ENCODE results near the gene PALM3.

Gene PALM3

DNA sequence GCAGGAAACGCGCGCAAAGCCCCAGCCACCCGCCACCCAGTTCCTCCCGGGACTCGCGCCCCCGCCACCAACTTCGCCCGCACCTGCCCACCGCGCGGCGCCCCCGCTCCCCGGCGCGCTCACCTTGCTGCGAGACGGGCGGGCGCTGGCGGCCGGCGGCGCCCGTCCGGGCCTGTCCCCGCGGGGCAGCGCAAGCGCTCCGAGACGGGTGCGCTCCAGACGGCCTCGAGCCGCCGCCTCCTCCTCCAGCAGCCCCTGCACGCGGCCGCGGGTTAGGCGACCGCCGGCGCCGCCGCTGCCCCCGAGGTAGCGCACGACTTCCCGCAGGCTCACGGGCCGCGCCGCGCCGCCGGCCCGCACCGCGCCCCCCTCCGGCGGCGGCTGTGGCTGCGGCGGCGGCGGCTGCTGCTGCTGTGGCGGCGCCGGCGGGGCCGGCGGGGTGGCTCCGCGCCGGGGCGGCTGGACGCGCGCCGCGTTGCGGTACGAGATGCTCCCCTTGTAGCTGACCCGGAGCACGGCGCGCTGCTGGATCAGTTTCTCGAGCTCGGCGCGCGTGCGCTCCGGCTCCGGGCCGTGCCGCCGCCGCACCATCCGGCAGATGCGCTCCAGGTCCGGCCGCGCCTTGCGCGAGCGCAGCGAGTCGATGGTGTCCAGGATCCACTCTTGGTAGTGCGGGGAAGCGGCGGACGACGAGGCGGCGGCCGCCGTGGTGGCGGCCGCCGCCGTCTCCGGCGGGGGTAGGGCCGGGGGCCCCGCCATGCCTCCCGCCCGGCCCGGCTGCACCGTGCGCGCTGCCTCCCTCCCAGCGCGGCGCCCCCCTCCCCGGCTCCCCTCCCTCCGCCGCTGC lies 28.0 kb upstream of the PALM3 start:
- DNase-seq = peak; percentile 71

DNA sequence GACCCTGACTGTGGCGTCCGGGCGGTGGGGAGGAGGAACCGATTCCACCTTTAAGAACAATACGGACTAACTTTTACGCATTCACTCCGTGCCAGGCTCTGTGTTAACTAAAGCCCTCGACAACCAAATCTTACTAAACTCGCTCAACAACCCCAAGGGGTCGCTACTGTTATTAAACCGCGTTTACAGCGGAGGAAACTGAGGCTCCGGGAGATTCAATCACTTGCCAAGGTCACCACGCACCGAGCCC lies 27.5 kb upstream of the PALM3 start:
- DNase-seq = no peak

DNA sequence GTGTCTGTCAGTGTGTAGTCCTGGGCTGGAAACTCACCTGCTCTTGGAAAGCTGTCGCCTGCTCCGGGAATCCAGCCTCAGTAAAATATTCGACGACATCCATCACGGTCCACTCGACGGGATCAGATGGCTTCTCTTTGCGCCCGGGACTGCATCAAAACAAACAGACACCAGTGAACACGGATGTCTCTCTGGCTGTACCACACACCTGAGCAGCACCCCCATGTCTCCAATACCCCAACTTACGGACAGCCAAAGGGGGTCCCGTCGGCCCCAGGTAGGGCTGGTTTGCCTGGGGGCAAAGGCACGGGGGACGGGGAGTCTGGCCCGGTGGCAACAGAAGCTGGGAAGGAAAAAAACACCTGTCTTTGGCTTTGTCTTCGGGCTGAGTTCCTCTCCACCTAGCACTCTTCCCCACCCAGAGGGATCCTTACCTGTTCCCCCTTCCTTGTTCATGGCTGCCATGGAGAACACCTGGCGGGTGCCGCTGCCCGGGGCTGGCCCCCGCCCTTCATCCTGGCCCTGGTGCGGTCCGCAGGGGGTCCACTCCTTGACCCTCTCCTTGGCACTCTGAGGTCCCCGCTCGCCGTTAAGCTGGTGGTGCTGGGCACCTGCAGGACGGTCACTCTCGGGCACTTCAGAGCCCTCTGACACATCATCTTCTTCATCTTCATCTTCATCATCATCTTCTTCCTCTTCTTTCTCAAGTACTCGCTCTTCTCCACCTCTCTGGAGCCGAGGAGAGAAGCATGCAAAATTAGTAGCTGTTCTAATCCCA lies 26.9 kb upstream of the PALM3 start:
- DNase-seq = no peak

DNA sequence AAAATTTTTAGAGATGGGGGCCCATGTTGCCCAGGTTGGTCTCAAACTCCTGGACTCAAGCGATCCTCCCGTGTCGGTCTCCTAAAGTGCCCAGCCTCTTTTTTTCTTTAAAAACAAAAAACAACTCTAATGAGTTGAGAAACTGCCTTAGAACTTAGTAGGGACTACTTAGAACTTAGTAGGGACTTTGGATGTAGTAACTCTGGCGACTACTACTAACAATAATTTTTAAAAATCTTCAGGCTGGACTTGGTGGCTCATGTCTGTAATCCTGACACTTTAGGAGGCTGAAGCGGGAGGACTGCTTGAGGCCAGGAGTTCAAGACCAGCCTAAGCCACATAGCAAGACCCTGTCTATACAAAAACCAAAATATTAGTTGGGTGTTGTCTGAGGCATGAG lies 24.2 kb upstream of the PALM3 start:
- DNase-seq = no peak

DNA sequence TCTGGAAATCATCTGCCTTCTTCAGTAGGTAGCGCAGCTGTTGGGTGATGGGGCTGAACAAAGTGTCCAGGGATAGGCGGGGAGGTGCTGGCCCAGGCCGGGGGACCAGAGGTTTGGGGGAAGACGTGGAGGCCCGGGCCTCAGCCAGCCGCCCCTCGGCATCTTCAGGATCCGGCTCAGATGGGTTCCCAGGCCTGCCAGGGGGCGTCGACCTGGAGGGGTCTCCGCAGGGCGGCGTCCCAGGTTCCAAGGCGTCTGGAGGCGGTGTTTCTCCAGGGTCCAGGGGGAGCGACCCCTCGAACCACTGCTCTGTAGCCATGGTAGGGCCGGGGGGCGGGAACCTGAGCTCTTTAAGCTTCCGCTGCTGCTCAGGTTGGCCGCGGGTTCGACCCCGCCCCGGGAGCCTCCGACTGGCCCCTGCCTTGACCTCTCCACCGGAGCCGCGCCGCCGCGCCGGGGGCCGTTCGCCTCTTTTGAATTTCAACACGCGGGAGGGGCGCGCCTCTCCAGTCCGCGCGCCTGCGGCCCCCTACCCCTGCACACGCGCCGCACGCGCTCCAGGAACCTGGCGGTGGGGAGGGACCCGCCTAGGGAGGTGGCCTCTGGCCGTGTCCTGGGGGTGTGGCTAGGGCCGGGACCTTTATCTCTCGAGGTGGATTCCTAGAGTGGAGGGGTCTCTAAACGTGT lies 23.6 kb upstream of the PALM3 start, which contains the start of gene C19orf67:
TSS of gene C19orf67 (minus strand) at position 475 of the 687 bp plus-strand sequence. CDS start at position 319, 156 bp downstream.
- no peak for DNase-seq

DNA sequence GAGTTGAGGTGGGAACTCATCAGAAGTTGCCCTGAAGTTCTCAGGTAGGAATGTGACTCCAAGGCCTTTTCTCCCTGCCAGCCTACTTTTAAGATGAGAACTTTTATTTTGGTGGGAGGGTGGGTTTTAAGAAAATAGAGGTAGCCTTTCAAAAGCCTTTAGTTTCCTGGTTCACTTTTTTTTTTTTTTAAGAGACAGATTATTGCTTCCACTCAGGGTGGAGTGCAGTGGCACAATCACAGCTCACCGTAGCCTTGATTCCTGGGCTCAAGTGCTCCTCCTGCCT lies 20.7 kb upstream of the PALM3 start:
- DNase-seq = no peak

DNA sequence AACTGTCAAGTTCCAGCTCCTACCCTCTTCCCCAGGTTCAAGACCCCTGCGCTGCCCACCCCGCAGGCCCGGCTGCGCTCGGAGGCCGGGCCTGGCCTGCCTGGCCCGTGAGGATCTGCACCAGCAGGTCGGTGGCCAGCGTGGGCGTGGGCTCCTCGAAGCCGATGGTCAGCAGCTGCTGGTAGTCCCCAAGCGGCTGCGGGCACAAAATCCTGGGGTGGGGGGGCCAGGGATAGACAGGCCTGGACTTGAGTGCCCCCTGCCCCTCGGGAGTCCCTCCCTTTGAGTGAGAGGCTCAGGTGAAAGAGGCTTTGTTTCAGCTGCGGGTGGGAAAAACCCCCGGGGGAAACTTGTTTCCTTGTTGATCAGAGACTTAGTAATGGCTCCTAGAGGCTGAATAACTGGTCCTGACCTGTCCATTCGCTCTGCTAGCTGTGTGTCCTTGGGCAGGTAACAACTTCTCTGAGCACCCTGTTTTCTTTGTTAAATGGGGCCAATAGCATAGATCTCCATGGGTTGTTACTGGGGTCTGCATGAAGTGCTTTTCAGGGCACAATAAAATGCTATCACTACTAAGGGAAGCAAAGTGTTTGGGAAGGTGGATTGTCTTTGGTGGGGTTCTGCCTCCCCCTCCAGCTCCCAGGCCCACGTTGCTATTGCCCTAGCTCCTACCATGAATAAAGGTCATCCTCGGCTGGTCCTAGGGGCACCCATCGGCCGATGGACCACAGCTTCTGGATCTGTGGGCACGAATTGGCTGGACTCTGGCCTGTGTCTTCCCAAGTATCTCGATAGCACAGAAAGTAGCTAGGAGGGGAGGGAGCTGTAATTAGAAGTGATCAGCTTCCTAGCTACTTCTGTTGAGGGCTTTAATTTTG lies 20.2 kb upstream of the PALM3 start:
- peak; percentile 72 for DNase-seq

DNA sequence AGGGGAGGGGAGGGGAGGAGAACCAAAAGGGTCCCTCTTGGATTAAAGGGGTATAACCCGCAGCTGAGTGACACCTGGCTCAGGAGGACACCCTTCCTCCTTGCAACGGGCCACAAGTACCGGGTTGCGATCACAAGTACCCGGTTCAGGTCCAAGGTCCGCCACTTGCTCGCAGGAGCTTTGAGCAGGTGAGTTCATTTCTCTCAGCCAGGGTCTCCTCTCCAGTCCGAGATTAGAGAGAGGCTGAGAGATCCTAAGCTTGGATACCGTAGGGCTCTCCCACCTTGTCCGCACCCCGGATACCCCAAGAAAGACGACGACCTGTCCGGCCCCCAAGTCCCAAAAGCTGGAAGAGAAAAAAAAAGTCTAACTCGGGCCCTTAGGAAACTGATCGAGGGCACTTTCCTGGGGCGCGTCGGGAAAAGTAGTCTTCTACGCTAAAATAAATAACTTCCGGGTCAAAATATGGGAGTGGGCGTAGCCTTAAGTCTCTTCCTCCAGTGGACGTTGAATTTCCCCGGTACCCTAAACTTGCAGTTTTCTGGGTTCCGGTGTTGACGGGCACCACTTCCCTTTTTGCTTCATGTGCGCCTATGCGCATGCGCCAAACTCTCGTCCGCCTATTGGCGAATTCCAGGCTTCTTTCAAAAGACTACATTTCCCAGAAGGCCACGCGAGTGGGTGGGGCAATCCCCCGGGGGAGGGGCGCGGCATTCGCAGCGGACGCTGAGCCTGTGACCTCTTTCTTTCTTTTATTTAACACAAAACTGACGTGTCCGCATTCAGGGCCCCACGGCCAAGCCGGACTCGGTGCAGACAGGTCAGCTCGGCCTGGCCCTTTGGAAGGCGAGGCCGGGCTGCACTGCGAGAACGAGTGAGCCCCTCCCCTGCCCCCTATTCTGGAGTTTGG lies 19.3 kb upstream of the PALM3 start:
- peak; percentile 100 for DNase-seq

DNA sequence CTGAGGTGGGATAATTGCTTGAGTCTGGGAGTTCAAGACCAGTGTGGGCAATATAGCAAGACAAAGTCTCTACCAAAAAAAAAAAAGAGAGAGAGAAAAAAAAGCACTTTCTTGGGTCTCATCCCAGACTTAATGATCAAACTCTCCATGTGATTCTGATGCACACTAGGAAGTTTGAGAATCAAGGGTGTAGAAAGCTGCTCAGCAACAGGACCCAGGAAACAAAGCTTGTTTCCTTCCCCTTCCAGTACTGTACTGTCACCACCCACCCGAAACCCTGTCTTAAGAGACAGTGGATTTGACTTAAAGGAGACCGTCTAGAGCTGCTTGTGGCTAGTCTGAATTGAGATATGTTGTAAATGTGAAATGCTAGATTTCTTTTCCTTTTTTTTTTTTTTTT lies 16.5 kb upstream of the PALM3 start:
- no peak for DNase-seq

DNA sequence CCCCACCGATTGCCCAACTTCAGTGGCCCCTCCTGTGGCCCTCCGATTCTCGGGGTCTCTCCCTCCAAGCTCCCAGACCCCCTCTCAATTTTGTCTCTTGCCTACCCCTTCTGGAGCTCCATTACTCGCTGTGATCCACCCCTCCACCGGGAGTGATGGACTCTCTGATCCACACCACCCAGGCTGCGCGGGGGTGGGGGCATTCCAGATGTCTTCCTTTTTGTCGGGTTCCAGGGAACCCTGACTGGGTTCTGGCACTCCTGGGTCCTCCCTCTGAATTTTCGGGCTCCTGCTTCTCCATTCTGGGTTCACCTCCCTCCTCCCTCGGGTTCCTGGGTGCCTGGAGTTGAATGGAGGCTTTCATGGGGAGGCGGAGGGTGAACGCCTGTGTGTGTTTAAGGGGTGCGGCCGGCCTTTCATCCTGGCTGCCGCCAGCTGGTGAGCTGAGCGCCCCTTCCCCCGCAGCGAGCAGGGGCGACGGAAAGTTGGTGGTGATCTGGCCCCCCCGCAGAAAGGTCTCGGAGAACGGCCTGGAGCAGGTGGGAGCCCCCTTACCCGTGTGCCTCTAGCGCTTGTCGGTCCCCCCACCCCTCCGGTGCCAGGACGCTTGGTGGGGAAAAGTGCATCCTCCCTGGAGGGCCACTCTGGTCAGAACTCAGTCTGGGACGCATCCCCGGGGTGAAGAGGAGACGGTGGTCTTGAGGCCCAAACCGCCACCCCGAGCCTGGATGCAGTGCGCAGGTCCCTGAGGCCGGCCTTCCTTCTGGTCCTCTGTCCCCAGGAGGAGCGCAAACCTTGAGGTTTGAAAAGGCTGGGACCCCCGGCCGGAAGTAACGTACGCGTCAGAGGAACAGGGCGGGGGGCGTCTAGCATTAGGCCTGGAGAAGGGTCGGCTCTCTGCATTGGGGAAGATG lies 12.3 kb upstream of the PALM3 start:
- DNase-seq = peak; percentile 58

DNA sequence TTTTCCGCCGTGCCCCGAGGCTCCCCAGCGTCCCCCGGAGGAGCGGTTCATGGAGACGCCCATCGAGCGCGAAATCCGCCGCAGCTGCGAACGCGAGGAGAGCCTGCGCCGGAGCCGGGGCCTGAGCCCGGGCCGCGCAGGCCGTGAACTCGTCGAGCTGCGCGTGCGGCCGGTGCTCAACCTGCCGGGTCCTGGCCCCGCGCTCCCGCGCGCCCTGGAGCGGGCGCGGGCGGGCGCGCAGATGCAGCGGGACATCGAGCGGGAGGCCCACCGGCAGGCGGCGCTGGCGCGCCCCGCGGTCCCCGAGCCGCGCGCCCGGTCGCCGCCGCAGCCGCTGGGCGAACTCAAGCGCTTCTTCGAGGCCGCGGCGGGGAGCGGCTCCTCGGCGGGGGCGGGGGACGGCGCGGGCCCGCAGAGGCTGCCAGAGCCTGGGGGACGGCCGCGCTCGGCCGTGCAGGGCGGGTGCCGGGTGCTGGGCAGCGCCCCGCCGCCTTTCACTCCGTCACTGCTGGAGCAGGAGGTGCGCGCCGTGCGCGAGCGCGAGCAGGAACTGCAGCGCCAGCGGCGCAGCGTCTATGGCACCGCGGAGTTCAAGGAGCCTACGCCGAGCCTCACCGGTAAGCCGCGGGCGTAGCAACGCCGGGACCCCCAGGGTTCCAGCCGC lies 11.5 kb upstream of the PALM3 start:
- peak; percentile 79 for DNase-seq

DNA sequence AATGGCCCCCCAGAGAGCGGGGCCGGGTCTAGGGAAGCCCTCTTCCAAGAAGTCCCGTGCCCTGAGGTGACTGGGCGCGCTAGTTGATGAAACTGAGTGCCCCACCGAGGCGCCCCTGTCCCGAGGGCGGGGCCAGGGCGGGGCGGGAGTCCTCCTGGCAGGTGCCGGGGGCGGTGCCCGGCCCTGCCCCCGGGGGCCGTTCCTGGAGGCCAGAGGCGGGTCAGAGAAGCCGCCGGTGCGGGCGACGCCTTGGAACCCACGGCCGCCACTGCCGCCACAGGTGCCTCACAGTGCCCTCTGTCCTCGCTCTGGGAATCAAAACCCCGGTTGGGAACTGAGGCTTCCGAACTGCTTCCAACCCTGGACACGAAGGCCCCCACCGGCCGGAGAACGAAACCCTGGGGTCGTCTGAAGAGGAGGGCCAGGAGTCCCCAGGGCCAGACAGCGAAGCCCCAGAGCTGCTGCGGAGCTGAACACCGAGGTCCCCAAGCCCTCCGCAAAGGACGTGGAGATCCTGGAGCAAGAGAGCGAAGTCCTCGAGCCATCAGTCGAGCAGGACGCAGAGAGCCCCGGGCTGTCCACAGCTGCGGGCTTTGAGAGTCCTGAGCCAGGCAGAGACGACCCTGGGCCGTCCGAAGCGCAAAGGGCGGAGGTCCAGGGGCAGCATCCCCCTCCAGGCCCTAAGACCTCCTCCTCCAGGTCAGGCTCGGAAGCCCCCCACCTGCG lies 10.8 kb upstream of the PALM3 start, which contains the start of gene MISP3:
TSS of gene MISP3 (plus strand) at position 252 of the 726 bp plus-strand sequence. CDS start 524 bp downstream, outside the sequence.
- DNase-seq = peak; percentile 90

DNA sequence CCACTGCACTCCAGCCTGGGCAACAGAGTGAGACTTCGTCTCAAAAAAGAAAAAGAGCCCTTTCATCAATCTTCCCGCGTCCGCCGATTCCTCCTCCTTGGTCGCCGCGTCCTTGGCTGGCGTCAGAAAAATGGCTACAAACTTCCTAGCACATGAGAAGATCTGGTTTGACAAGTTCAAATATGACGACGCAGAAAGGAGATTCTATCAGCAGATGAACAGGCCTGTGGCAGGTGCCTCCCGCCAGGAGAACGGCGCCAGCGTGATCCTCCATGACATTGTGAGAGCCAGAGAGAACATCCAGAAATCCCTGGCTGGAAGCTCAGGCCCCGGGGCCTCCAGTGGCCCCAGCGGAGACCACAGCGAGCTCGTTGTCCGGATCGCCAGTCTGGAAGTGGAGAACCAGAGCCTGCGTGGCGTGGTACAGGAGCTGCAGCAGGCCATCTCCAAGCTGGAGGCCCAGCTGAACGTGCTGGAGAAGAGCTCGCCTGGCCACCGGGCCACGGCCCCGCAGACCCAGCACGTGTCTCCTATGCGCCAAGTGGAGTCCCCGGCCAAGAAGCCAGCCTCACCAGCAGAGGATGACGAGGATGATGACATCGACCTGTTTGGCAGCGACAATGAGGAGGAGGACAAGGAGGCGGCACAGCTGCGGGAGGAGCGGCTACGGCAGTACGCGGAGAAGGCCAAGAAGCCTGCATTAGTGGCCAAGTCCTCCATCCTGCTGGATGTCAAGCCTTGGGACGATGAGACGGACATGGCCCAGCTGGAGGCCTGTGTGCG lies 8.6 kb upstream of the PALM3 start:
- no peak for DNase-seq

DNA sequence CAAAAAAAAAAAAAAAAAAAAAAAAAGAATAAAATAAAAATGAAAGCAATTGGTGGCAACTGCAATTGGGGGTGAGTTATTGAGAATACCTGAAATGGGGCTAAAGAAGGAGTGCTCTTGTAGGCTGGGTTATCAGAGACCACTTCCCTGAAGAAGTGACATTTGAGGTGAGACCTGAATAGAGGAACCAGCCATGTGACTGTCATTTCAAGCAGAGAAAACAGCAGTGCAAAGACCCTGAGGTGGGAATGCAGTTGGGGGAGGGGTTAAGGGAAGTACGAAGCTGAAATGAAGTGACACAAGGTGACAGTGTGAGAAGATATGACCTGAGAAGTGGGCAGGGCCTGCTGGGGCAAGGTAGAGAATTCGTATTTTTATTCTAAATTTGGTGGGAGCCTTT lies 4.3 kb upstream of the PALM3 start:
- no peak for DNase-seq

DNA sequence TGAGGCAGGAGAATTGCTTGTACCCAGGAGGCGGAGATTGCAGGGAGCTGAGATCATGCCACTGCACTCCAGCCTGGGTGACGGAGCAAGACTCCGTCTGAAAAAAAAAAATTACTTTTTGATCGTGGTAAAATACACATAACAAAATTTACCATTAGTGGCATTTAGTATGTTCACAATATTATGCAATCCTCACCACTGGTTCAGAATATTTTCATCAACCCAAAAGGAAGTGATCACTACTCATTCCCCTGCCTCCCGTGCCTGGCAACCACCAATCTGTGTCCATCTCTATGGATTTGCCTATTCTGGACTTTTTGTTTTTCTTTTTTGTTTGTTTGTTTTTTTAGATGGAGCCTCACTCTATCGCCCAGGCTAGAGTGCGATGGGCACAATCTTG lies 1.2 kb upstream of the PALM3 start:
- no peak for DNase-seq

DNA sequence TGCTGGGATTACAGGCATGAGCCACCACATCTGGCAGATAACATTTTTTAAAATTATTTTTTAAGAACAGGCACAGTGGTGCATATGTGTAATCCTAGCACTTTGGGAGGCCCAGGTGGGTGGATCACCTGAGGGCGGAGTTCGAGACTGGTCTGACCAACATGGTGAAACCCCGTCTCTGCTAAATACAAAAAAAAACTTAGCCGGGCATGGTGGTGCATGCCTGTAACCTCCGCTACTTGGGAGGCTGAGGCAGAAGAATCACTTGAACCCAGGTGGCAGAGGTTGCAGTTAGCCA lies 631 bp upstream of the PALM3 start:
- DNase-seq = no peak

DNA sequence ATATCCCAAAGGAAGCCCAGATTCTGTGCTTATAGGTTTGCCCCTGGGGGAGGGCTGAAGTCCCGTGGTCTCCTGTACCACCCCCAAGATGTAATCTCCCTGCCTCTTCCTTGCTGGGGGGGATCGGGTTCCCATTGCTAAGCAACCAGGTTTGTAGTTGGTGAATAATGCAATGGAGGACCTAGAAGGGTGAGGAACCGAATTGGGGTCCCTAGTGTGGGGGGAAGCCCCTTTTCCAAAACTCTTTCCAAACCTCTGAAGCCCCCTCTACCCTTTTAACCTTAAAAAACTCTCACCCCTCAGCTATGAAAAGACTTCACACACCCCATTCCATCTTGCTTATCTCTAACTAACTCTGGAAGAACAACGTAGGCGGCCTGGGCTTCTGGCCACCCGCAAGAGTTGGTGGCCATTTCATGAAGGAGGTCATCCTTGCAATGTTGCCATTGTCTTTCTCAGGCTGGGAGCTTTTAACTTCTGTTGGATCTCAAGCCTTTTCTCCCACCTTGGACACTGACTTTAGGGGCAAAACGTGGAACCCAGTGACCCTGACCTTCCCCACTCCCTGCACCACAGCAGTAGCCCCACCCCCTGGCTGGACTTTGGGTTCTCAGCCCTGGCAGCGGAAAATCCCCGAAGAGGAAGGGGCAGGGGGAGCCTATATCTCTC lies 661 bp downstream of the PALM3 start:
- DNase-seq = no peak

DNA sequence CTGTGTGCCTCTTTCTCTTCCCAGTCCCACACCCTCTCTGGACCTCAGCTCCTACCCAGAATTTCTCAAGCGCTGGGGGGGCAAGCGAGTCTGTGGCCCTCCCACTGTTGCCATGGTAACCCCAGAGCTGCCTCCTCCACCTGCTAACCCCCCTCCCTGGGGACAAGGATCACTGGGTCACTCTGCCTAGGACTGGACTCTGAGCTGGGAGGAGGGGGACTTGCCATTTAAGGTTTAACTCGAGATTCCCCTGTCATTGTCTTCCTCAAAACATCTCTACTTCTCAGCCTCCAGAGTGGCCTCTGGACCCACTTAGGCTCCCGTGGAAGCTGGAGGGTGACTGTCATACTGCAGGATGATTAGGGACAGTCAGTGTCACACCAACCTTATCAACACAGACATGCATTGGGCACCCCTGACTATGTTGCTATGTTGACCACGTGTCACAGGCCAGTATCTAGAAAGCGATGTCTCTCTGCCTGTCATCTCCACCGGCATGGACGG lies 2.2 kb downstream of the PALM3 start:
- peak; percentile 25 for DNase-seq
